Stimulated activated CD4-positive, alpha-beta T cell treated with anti-CD3 and anti-CD28 coated beads, Interleukin-4, amount 100 ng/mL, for 4 hours (primary cell): ENCODE results near the gene PTHLH.

ENCODE experiments used
- DNase-seq, 2 experiments: peaks; one replicate each; pipeline ENCODE4 v3.0.0-alpha.2; 2020

Gene PTHLH

GRCh38 chr12:27972721-27973120 is at the start of gene PTHLH:
Gene PTHLH (minus strand): TSS chr12:27972733. CDS start chr12:27969494, 3,239 bp downstream.
- DNase-seq: no peak

- DNase-seq: no peak
Observed at GRCh38 chr12:28021704-28022103, 49.2 kb upstream of the PTHLH start.

GRCh38 chr12:28017873-28018255 is 45.3 kb upstream of the PTHLH start:
- DNase-seq: no peak

- no peak for DNase-seq
Observed at GRCh38 chr12:28017126-28017872, 44.8 kb upstream of the PTHLH start.

GRCh38 chr12:28015165-28015564 is 42.6 kb upstream of the PTHLH start:
- no peak for DNase-seq

- DNase-seq: no peak
Observed at GRCh38 chr12:28014196-28014595, 41.7 kb upstream of the PTHLH start.

- no peak for DNase-seq
Observed at GRCh38 chr12:28012333-28012918, 39.9 kb upstream of the PTHLH start.

- DNase-seq: no peak
Observed at GRCh38 chr12:28010036-28010435, 37.5 kb upstream of the PTHLH start.

- DNase-seq: no peak
Observed at GRCh38 chr12:27999970-28000369, 27.4 kb upstream of the PTHLH start.

GRCh38 chr12:27999521-27999920 is 27.0 kb upstream of the PTHLH start:
- no peak for DNase-seq

GRCh38 chr12:27998658-27999057 is 26.1 kb upstream of the PTHLH start:
- DNase-seq: no peak

- no peak for DNase-seq
Observed at GRCh38 chr12:27998170-27998569, 25.6 kb upstream of the PTHLH start.

- no peak for DNase-seq
Observed at GRCh38 chr12:27996761-27997160, 24.2 kb upstream of the PTHLH start.

GRCh38 chr12:27995406-27995805 is 22.9 kb upstream of the PTHLH start:
- DNase-seq: no peak

GRCh38 chr12:27988594-27989233 is 16.2 kb upstream of the PTHLH start:
- no peak for DNase-seq

GRCh38 chr12:27987331-27987730 is 14.8 kb upstream of the PTHLH start:
- no peak for DNase-seq

- DNase-seq: no peak
Observed at GRCh38 chr12:27984275-27984674, 11.7 kb upstream of the PTHLH start.

- no peak for DNase-seq
Observed at GRCh38 chr12:27982951-27983350, 10.4 kb upstream of the PTHLH start.

- no peak for DNase-seq
Observed at GRCh38 chr12:27982385-27982784, 9.9 kb upstream of the PTHLH start.

GRCh38 chr12:27981874-27982273 is 9.3 kb upstream of the PTHLH start:
- no peak for DNase-seq

GRCh38 chr12:27979145-27979544 is 6.6 kb upstream of the PTHLH start:
- no peak for DNase-seq

GRCh38 chr12:27975222-27976136 is 2.9 kb upstream of the PTHLH start:
- peak; percentile 19 to 25 for DNase-seq

- no peak for DNase-seq
Observed at GRCh38 chr12:27974735-27975221, 2.2 kb upstream of the PTHLH start.
